K562 (cell line): ENCODE data around the gene GABRB3. TPM values are rescaled to one million over a fixed set of nuclear protein-coding genes. Genes with fewer than 3 reads are reported as not detected.

Experiments used
- ATAC-seq: fragments of 200-7000 bp; cut with Tn5 transposase; 3 replicates; pipeline ENCODE4 v1.9.1; 2020; ENCODE audit warnings: moderate library complexity
- BruUV-seq: library from RNA; stranded (reverse); fragments of 400-500 nt; replicated peaks from 2 replicates; lab custom pipeline; 2021; lab: Mats Ljungman, UMichigan
- CTCF ChIA-PET: fragments of 300-600 bp; formaldehyde crosslinking; extraction: SDS; loops from one replicate; lab custom pipeline; 2021; ENCODE audit warnings: low intra/inter-chr PET ratio; lab: Yijun Ruan, JAX
- POLR2A ChIA-PET: fragments of 300-600, 350-650 bp; sonication (Branson Sonifier 250); formaldehyde crosslinking; extraction: SDS; loops from one replicate; lab custom pipeline; 2021; ENCODE audit warnings: antibody characterized with exemption, inconsistent platforms; lab: Yijun Ruan, JAX
- DNase-seq, 4 experiments: peaks; one replicate each; pipeline versions ENCODE4 v3.0.0 to v3.0.0-alpha.2; 2011 to 2018; ENCODE audit warnings: low spot score in 3 of 4, mixed read lengths in 3 of 4; ENCODE audit errors: extremely low read depth in 1 of 4
- FAIRE-seq: peaks from 2 replicates; lab custom pipeline; 2011; peaks lifted over from hg19 to GRCh38; lab: Jason Lieb, UNC
- H2AFZ ChIP-seq: 2 replicates; pipeline ENCODE4 v1.6.0; 2011; ENCODE audit warnings: low read depth, low read length, control low read depth, inconsistent platforms
- H3K27ac ChIP-seq: fragments of 200-600 bp; 3 replicates; pipeline ENCODE4 v1.8.0; 2011; ENCODE audit warnings: low read depth, mild to moderate bottlenecking, control low read depth, inconsistent platforms, low read length, moderate library complexity, mixed read lengths; ENCODE audit errors: extremely low read depth
- H3K27me3 ChIP-seq, 2 experiments: fragments of 300-600 bp in 1 of 2; 2 replicates in 1 of 2; 3 replicates in 1 of 2; pipeline versions ENCODE4 v1.6.0 to v1.8.0; 2011; ENCODE audit warnings: inconsistent platforms in 2 of 2, low read length in 2 of 2, mild to moderate bottlenecking in 1 of 2, mixed read lengths in 1 of 2, moderate library complexity in 1 of 2; ENCODE audit not compliant: control insufficient read depth in 2 of 2, insufficient read depth in 2 of 2
- H3K36me3 ChIP-seq: fragments of 300-600 bp; 3 replicates; pipeline ENCODE4 v1.8.0; 2011; ENCODE audit warnings: mild to moderate bottlenecking, low read length, inconsistent platforms; ENCODE audit not compliant: control insufficient read depth, insufficient read depth
- H3K4me1 ChIP-seq, 2 experiments: fragments of 200-600 bp in 1 of 2; replicated peaks in 1 of 2; 2 replicates in 1 of 2; 3 replicates in 1 of 2; pipeline versions ENCODE4 v1.5.1 to v1.8.0; 2011; ENCODE audit warnings: inconsistent platforms in 2 of 2, low read length in 2 of 2, mild to moderate bottlenecking in 1 of 2, mixed read lengths in 1 of 2, moderate library complexity in 1 of 2; ENCODE audit not compliant: control insufficient read depth in 2 of 2, insufficient read depth in 2 of 2
- H3K4me2 ChIP-seq: 2 replicates; pipeline ENCODE4 v1.6.1; 2011; ENCODE audit warnings: low read length, control low read depth, inconsistent platforms, mixed read lengths; ENCODE audit not compliant: insufficient read depth
- H3K4me3 ChIP-seq: fragments of 200-600 bp; sonication (generic), shearing (Covaris generic); 2 replicates; pipeline ENCODE4 v1.5.1; 2016; ENCODE audit warnings: control low read depth, inconsistent platforms
- H3K79me2 ChIP-seq: fragments of 200-600 bp; 3 replicates; pipeline ENCODE4 v1.8.0; 2011; ENCODE audit warnings: low read length, inconsistent platforms; ENCODE audit not compliant: control insufficient read depth, insufficient read depth
- H3K9ac ChIP-seq, 2 experiments: 2 replicates each; pipeline versions ENCODE4 v1.6.0 to v1.6.1; 2011; ENCODE audit warnings: low read depth in 2 of 2, low read length in 2 of 2, control low read depth in 1 of 2, inconsistent platforms in 1 of 2, mild to moderate bottlenecking in 1 of 2, mixed read lengths in 1 of 2; ENCODE audit not compliant: insufficient read depth in 1 of 2
- H3K9me1 ChIP-seq: one replicate; pipeline ENCODE4 v1.6.0; 2011; ENCODE audit warnings: inconsistent platforms, mild to moderate bottlenecking, low read length, moderate library complexity; ENCODE audit not compliant: control insufficient read depth, insufficient read depth
- H3K9me3 ChIP-seq: replicated peaks from 2 replicates; pipeline ENCODE4 v1.5.1; 2011; ENCODE audit warnings: low read depth, low read length, inconsistent platforms; ENCODE audit not compliant: control insufficient read depth, insufficient read depth
- H4K20me1 ChIP-seq: replicated peaks from 2 replicates; pipeline ENCODE4 v1.6.1; 2011; ENCODE audit warnings: low read length, inconsistent platforms, mixed read lengths; ENCODE audit not compliant: control insufficient read depth, insufficient read depth
- C11orf30 ChIP-seq: fragments of 450-650 bp; IDR thresholded peaks from 2 replicates; pipeline ENCODE4 v1.6.1; 2016; ENCODE audit warnings: low read depth, mild to moderate bottlenecking
- CBFB ChIP-seq: sonication (generic); formaldehyde crosslinking; IDR thresholded peaks from 2 replicates; pipeline ENCODE4 v1.4.0; 2020; ENCODE audit warnings: mild to moderate bottlenecking, missing genetic modification reagents
- DDX20 ChIP-seq: fragments of 450-650 bp; IDR thresholded peaks from 2 replicates; pipeline ENCODE4 v1.6.1; 2016; ENCODE audit warnings: missing genetic modification characterization, low read depth, mild to moderate bottlenecking, missing compliant biosample characterization, moderate library complexity
- DEAF1 ChIP-seq: fragments of 450-650 bp; formaldehyde crosslinking; IDR thresholded peaks from 2 replicates; pipeline ENCODE4 v1.4.0; 2020; ENCODE audit warnings: mild to moderate bottlenecking, moderate library complexity
- FOS ChIP-seq: IDR thresholded peaks from 3 replicates; pipeline ENCODE4 v1.6.1; 2011; ENCODE audit not compliant: insufficient read length; ENCODE audit errors: extremely low read depth
- FUS ChIP-seq: fragments of 200-400 bp; formaldehyde crosslinking; optimal IDR thresholded peaks from 2 replicates; pipeline ENCODE3; 2017; ENCODE audit warnings: low read depth, low read length
- HNRNPL ChIP-seq: fragments of 200-400 bp; formaldehyde crosslinking; IDR thresholded peaks from 2 replicates; pipeline ENCODE4 v1.6.1; 2017; ENCODE audit warnings: low read depth, mild to moderate bottlenecking, low read length
- MAFG ChIP-seq: fragments of 450-650 bp; conservative IDR thresholded peaks from 2 replicates; pipeline ENCODE4 v1.6.1; 2016; ENCODE audit warnings: missing genetic modification characterization, missing compliant biosample characterization
- RBM25 ChIP-seq: fragments of 200-400 bp; formaldehyde crosslinking; IDR thresholded peaks from 2 replicates; pipeline ENCODE4 v1.6.1; 2018; ENCODE audit warnings: low read length, low read depth, moderate library complexity; ENCODE audit not compliant: severe bottlenecking
- RNF2 ChIP-seq: sonication (generic); IDR thresholded peaks from 2 replicates; pipeline ENCODE4 v1.6.1; 2016
- STAG1 ChIP-seq: sonication (generic); formaldehyde crosslinking; IDR thresholded peaks from 2 replicates; pipeline ENCODE4 v1.5.0; 2020; ENCODE audit warnings: missing genetic modification reagents, borderline replicate concordance
- TEAD2 ChIP-seq: fragments of 450-650 bp; IDR thresholded peaks from 2 replicates; pipeline ENCODE4 v1.6.1; 2016; ENCODE audit warnings: missing genetic modification characterization, control low read depth, missing compliant biosample characterization
- XRCC3 ChIP-seq: fragments of 450-650 bp; IDR thresholded peaks from 2 replicates; pipeline ENCODE4 v1.6.1; 2017; ENCODE audit warnings: mild to moderate bottlenecking, moderate library complexity
- ZC3H4 ChIP-seq: sonication (generic); formaldehyde crosslinking; IDR thresholded peaks from 2 replicates; pipeline ENCODE4 v1.9.0; 2021; ENCODE audit warnings: missing genetic modification reagents, borderline replicate concordance
- ZNF232 ChIP-seq: sonication (generic); formaldehyde crosslinking; IDR thresholded peaks from 2 replicates; pipeline ENCODE4 v1.8.0; 2022; ENCODE audit warnings: mild to moderate bottlenecking, missing genetic modification reagents
- ZNF280A ChIP-seq: fragments of 450-650 bp; IDR thresholded peaks from 2 replicates; pipeline ENCODE4 v1.6.1; 2018; ENCODE audit warnings: mild to moderate bottlenecking, low read depth; ENCODE audit not compliant: partially characterized antibody
- ZNF347 ChIP-seq: fragments of 450-650 bp; formaldehyde crosslinking; IDR thresholded peaks from 2 replicates; pipeline ENCODE4 v1.4.0; 2020; ENCODE audit warnings: low read depth, mild to moderate bottlenecking, moderate library complexity
- ZNF584 ChIP-seq: fragments of 200-800 bp; sonication (Bioruptor generic); IDR thresholded peaks from 2 replicates; pipeline ENCODE4 v1.6.1; 2016; ENCODE audit warnings: low read depth, mild to moderate bottlenecking, missing genetic modification characterization, missing compliant biosample characterization
- ZNF586 ChIP-seq: fragments of 450-650 bp; formaldehyde crosslinking; conservative IDR thresholded peaks from 2 replicates; pipeline ENCODE4 v1.4.0; 2020; ENCODE audit warnings: mild to moderate bottlenecking, moderate library complexity
- ZNF778 ChIP-seq: fragments of 450-650 bp; formaldehyde crosslinking; IDR thresholded peaks from 2 replicates; pipeline ENCODE4 v1.4.0; 2020; ENCODE audit warnings: mild to moderate bottlenecking, moderate library complexity
- WGBS: fragments of 100-300 bp; shearing (Covaris generic); methylation state at CpG from one replicate; pipeline ENCODE4 v1.1.6; 2016; ENCODE audit warnings: low coverage, mixed read lengths; ENCODE audit not compliant: insufficient coverage; ENCODE audit errors: missing lambda C conversion rate; 5-methylcytosine and 5-hydroxymethylcytosine counted together
- in situ Hi-C: fragments of 300-500 bp; cut with MboI; formaldehyde crosslinking; loops from 4 replicates; pipeline ENCODE4 v1.15.0; 2018; ENCODE audit warnings: inconsistent platforms, mixed read lengths
- intact Hi-C: fragments of 100-400 bp; cut with micrococcal nuclease; formaldehyde crosslinking; loops from 2 replicates; pipeline ENCODE4 v1.14.2; 2022
- polyA plus RNA-seq, 8 experiments: library from polyadenylated mRNA; depleted of rRNA in 4 of 8; stranded (reverse) in 5 of 8; unstranded in 3 of 8; fragments of >200 nt; fragmentation: Nextera tagmentation in 2 of 8; fragmentation: Illumina TruSeq in 1 of 8; extraction: Ambion mirVana in 2 of 8; extraction: Trizol in 1 of 8; gene quantifications; 2 replicates each; pipeline versions ENCODE4 v1.2.1 to v1.2.3, GENCODE V29; 2011 to 2014; ENCODE audit warnings: inconsistent platforms in 1 of 8, missing spikeins in 1 of 8
- total RNA-seq, 7 experiments: library from RNA; depleted of rRNA in 6 of 7; stranded (reverse); fragments of >200 nt in 6 of 7; fragmentation: Illumina TruSeq in 2 of 7; extraction: Trizol in 2 of 7; gene quantifications; 2 replicates each; pipeline versions ENCODE4 v1.2.1 to v1.2.3, GENCODE V29; 2011 to 2021; ENCODE audit warnings: low replicate concordance in 1 of 7

The GABRB3 gene
- total and polyA plus RNA-seq, 9 of the 15 experiments (the other 6 are each of a cell fraction or from before 2014, with no cell fraction given) = 0.09 to 1.4 (median 0.49) TPM

- TF ChIP-seq ZNF778 (CRISPR knock-in tag) (no peak), XRCC3 (no peak), ZNF586 (CRISPR knock-in tag) (no peak), FOS (no peak), ZNF584 (CRISPR knock-in tag) (no peak), FUS (no peak), ZC3H4 (CRISPR knock-in tag) (no peak), RNF2 (no peak), ZNF280A (no peak), C11orf30 (no peak), HNRNPL (no peak), MAFG (no peak), ZNF347 (CRISPR knock-in tag) (no peak), DDX20 (no peak), DEAF1 (CRISPR knock-in tag) (no peak), CBFB (no peak), ZNF232 (no peak), RBM25 (no peak), TEAD2 (tag) (no peak), STAG1 (CRISPR knock-in tag) (no peak)
- Histone ChIP-seq H3K27me3 (no peaks in the 10 kb centered on the region), H3K9me1 (no peaks in the 10 kb centered on the region), H3K9me3 (no peaks in the 10 kb centered on the region), H3K79me2 (no peaks in the 10 kb centered on the region), H3K4me2 (no peak overlapping the region), H2AFZ (no peak overlapping the region), H4K20me1 (no peaks in the 10 kb centered on the region), H3K4me3 (no peak overlapping the region), H3K9ac (no peak overlapping the region), H3K4me1 (no peaks in the 10 kb centered on the region), H3K36me3 (no peaks in the 10 kb centered on the region), H3K27ac (no peak overlapping the region)
- intact Hi-C loops = no loop called here
- FAIRE-seq (no peak), DNase-seq (no peak), ATAC-seq (no peak)
- no TSS peak for BruUV-seq
- in situ Hi-C loops = no loop called here
- CTCF ChIA-PET = no interaction called here
- POLR2A ChIA-PET = no interaction called here
- WGBS = 2% methylated on average over 7 of the region's 7 CpGs
Measured at GRCh38 chr15:26561896-26562295, 211.0 kb downstream of the GABRB3 start.
